Liver (tissue), 3 donors: ENCODE data around the gene TP63.

Experiments used
- EGR1 ChIP-seq, 2 donors: IDR thresholded peaks; 2 replicates each; pipeline ENCODE4 v1.6.1; 2016 to 2018; ENCODE audit warnings: antibody characterized with exemption in 2 of 2, low read depth in 2 of 2
- FOXA1 ChIP-seq: IDR thresholded peaks from 2 replicates; pipeline ENCODE4 v1.6.1; 2016; ENCODE audit warnings: antibody characterized with exemption
- GABPA ChIP-seq, 2 donors: IDR thresholded peaks in 1 of 2; conservative IDR thresholded peaks in 1 of 2; 2 replicates each; pipeline ENCODE4 v1.6.1; 2016; ENCODE audit warnings: antibody characterized with exemption in 2 of 2, mild to moderate bottlenecking in 1 of 2, moderate library complexity in 1 of 2
- HNF4G ChIP-seq: IDR thresholded peaks from 2 replicates; pipeline ENCODE4 v1.6.1; 2016; ENCODE audit warnings: antibody characterized with exemption
- RAD21 ChIP-seq, 2 donors: IDR thresholded peaks; 2 replicates each; pipeline ENCODE4 v1.6.1; 2016; ENCODE audit warnings: antibody characterized with exemption in 2 of 2, mild to moderate bottlenecking in 2 of 2
- SP1 ChIP-seq: IDR thresholded peaks from 2 replicates; pipeline ENCODE4 v1.6.1; 2018; ENCODE audit warnings: antibody characterized with exemption, mild to moderate bottlenecking
- TAF1 ChIP-seq: conservative IDR thresholded peaks from 2 replicates; pipeline ENCODE4 v1.6.1; 2016; ENCODE audit warnings: antibody characterized with exemption, mild to moderate bottlenecking
- YY1 ChIP-seq: IDR thresholded peaks from 2 replicates; pipeline ENCODE4 v1.6.1; 2016; ENCODE audit warnings: antibody characterized with exemption, mild to moderate bottlenecking
- TF ChIP-seq, protein P1 (sequence below): fragments of 150-350 bp; IDR thresholded peaks from 2 replicates; pipeline ENCODE4 v1.5.1; 2017; ENCODE audit warnings: improper control_type of control experiment, low read depth, low read length; ENCODE audit not compliant: missing input control
- TF ChIP-seq, protein P2 (sequence below): IDR thresholded peaks from 2 replicates; pipeline ENCODE4 v1.6.1; 2016; ENCODE audit warnings: antibody characterized with exemption, mild to moderate bottlenecking
- TF ChIP-seq, protein P3 (sequence below): IDR thresholded peaks from 2 replicates; pipeline ENCODE4 v1.6.1; 2016; ENCODE audit warnings: antibody characterized with exemption
- TF ChIP-seq, protein P4 (sequence below): IDR thresholded peaks from 2 replicates; pipeline ENCODE4 v1.6.1; 2016; ENCODE audit warnings: antibody characterized with exemption
- donor health status: healthy.
- donor health status: healthy.

DNA sequence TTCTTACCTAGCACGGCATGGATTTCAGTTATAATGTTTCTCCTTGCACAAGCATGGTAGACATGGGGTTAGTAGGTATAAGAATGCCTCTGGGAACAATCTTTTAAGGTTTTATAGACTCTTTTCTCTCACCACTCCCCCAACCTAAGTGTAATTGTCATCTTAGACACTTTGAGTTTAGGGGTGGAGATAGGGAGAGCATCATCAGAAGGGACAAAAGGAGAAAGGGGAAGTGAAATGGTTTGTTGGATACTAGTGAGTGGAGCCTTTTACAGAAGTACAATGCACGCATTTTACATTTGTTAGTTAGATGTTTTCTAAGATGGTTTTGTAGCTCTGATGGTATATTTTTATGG is 189.2 kb downstream of the TP63 start:
- TF ChIP-seq, protein P1, sequence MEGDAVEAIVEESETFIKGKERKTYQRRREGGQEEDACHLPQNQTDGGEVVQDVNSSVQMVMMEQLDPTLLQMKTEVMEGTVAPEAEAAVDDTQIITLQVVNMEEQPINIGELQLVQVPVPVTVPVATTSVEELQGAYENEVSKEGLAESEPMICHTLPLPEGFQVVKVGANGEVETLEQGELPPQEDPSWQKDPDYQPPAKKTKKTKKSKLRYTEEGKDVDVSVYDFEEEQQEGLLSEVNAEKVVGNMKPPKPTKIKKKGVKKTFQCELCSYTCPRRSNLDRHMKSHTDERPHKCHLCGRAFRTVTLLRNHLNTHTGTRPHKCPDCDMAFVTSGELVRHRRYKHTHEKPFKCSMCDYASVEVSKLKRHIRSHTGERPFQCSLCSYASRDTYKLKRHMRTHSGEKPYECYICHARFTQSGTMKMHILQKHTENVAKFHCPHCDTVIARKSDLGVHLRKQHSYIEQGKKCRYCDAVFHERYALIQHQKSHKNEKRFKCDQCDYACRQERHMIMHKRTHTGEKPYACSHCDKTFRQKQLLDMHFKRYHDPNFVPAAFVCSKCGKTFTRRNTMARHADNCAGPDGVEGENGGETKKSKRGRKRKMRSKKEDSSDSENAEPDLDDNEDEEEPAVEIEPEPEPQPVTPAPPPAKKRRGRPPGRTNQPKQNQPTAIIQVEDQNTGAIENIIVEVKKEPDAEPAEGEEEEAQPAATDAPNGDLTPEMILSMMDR: no peak
- TF ChIP-seq RAD21 (IDR thresholded peaks at IDR 0.05): no peak
- TF ChIP-seq GABPA (IDR thresholded peaks at IDR 0.05 in 1 of 2, conservative IDR thresholded peaks at IDR 0.05 in 1 of 2): no peak
- TF ChIP-seq HNF4G: no peak
- TF ChIP-seq, protein P2, sequence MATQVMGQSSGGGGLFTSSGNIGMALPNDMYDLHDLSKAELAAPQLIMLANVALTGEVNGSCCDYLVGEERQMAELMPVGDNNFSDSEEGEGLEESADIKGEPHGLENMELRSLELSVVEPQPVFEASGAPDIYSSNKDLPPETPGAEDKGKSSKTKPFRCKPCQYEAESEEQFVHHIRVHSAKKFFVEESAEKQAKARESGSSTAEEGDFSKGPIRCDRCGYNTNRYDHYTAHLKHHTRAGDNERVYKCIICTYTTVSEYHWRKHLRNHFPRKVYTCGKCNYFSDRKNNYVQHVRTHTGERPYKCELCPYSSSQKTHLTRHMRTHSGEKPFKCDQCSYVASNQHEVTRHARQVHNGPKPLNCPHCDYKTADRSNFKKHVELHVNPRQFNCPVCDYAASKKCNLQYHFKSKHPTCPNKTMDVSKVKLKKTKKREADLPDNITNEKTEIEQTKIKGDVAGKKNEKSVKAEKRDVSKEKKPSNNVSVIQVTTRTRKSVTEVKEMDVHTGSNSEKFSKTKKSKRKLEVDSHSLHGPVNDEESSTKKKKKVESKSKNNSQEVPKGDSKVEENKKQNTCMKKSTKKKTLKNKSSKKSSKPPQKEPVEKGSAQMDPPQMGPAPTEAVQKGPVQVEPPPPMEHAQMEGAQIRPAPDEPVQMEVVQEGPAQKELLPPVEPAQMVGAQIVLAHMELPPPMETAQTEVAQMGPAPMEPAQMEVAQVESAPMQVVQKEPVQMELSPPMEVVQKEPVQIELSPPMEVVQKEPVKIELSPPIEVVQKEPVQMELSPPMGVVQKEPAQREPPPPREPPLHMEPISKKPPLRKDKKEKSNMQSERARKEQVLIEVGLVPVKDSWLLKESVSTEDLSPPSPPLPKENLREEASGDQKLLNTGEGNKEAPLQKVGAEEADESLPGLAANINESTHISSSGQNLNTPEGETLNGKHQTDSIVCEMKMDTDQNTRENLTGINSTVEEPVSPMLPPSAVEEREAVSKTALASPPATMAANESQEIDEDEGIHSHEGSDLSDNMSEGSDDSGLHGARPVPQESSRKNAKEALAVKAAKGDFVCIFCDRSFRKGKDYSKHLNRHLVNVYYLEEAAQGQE: no peak
- TF ChIP-seq, protein P3, sequence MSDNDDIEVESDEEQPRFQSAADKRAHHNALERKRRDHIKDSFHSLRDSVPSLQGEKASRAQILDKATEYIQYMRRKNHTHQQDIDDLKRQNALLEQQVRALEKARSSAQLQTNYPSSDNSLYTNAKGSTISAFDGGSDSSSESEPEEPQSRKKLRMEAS: no peak
- TF ChIP-seq, protein P4, sequence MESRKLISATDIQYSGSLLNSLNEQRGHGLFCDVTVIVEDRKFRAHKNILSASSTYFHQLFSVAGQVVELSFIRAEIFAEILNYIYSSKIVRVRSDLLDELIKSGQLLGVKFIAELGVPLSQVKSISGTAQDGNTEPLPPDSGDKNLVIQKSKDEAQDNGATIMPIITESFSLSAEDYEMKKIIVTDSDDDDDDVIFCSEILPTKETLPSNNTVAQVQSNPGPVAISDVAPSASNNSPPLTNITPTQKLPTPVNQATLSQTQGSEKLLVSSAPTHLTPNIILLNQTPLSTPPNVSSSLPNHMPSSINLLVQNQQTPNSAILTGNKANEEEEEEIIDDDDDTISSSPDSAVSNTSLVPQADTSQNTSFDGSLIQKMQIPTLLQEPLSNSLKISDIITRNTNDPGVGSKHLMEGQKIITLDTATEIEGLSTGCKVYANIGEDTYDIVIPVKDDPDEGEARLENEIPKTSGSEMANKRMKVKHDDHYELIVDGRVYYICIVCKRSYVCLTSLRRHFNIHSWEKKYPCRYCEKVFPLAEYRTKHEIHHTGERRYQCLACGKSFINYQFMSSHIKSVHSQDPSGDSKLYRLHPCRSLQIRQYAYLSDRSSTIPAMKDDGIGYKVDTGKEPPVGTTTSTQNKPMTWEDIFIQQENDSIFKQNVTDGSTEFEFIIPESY: no peak
- TF ChIP-seq YY1: no peak
- TF ChIP-seq SP1: no peak
- no peak for TF ChIP-seq TAF1
- TF ChIP-seq EGR1 (IDR thresholded peaks at IDR 0.05; ENCODE audit: low read depth in 2 of 2): no peak
- no peak for TF ChIP-seq FOXA1
